H4 (cell line): Measurements from ENCODE around the gene LENG1. TPM values are rescaled to one million over a fixed set of nuclear protein-coding genes. Genes with fewer than 3 reads are reported as not detected.

Experiments
- DNase-seq: peaks from one replicate; pipeline ENCODE4 v3.0.0-alpha.2; 2015; ENCODE audit warnings: low spot score
- total RNA-seq: library from RNA; depleted of rRNA; stranded (reverse); fragments of >200 nt; shearing (Covaris generic); gene quantifications from 2 replicates; pipeline ENCODE4 v1.2.3, GENCODE V29; 2014

LENG1 gene
- total RNA-seq, 1 experiment from 2014 or later, result 15.6 TPM

GRCh38 chr19:54164369-54165068, 5.0 kb upstream of the LENG1 start:
- DNase-seq, result no peak

- DNase-seq, result no peak
Observed at GRCh38 chr19:54162884-54163283, 3.4 kb upstream of the LENG1 start.

DNA sequence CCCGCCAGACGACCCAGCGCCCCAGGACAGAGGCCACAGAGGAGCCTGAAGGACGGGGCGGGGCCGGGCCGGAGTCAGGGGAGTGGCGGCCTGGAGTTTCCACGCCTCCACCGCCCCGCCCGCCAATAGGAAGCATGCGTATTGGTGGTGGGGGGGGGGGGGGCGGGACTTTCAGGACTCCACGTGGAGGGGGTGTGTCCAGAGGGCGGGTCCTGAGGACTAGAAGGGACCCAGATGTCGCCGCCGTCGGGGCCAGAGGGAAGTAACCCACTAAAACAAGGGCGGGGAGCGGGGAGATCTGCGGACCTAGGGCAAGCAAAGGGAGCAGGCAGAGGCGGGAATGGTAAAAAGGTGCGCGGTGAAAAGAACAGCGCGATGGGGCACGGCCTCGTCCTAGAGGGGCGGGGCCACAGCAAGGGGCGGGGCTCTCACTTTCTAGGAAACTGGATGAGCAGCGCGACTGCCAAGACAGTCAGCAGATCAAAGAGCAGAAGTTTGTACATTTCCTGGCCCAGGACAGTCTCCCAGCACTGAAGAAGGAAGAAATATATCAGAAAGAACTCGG, 2.8 kb upstream of the LENG1 start:
- no peak for DNase-seq

DNA sequence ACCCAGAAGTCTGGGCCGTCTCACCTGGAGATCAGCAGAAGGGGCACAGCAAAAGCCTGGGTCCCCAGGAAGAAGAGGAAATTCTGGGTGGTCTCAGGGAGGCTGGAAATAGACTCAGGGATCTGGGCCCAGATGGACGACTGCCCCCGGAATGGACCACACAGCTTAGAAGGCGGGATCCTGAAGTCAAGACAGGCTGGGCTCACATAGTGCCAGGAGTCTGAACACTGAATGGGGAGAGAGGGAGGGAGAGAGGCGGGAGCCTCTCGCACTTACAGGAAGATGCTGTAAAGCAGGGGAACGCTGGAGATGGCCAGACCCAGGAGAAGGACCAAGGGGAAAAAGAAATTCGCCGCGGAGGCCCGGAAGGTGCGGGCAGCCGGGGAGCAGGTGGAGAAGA, 1.3 kb upstream of the LENG1 start:
- no peak for DNase-seq

GRCh38 chr19:54160182-54160811, 776 bp upstream of the LENG1 start:
- no peak for DNase-seq

DNA sequence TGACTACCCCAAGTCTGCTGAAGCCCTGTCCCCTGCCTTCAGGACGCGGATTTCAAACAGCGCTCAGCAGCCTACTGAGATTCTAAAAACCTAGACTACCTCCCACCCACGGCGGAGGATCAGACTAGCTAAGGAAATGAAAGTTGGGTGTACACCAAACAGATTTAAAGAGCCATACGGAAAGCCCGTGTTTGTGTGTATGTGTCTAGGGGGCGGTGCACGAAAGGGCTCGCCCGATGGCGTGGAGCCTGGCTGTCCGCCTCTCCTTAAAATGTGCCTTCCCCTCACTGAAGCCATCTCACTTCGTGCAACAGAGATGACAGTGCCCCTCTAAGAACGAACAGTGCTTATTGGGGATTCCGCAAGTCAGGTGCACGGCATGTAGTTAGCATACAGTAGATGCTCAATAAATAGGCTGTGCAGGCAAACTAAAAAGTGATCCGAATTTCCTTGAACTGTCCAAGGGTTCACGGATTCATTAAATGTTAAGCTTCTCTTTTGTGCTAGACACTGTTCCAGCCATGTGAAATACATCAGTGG, 639 bp downstream of the LENG1 start:
- DNase-seq, result no peak

DNA sequence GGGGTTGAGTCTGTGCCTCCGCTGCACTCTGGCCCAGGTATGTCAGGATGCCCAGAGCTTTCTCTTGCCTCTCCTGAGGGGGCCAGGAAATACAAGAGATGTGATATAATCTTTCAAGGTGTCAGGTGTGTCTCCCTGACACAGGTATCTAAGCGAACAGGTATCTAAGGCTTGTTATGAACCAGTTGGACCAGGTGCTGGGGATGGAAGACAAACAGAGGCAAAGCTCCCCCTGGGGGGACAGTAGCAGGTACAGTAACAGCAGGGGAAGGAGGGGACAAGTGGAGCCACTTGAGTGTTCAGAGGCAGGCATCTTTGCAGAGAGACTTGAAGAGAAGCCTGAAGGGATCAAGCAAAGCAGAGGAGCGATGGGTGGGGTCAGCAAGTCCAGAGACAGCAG, 2.6 kb downstream of the LENG1 start:
- DNase-seq, result no peak

DNA sequence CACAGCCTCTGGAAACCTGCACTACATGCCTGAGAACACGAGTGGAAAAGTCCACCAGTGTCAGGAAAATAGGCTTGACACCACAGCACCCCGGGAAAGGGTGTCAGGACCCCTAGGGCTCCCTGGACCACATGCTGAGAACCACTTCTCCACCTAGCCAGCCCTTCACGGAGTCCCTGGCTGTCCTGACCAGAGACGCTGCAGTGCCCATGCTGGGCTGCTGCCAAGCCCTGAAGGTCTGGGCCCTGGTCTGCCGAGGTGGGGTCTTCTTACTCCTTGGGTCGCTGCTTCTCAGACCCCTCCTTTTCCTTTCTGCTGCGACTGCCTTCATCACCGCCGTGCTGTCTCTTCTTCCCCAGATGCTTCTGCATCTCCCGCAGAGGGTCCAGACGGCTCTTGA, 3.0 kb downstream of the LENG1 start:
- no peak for DNase-seq

DNA sequence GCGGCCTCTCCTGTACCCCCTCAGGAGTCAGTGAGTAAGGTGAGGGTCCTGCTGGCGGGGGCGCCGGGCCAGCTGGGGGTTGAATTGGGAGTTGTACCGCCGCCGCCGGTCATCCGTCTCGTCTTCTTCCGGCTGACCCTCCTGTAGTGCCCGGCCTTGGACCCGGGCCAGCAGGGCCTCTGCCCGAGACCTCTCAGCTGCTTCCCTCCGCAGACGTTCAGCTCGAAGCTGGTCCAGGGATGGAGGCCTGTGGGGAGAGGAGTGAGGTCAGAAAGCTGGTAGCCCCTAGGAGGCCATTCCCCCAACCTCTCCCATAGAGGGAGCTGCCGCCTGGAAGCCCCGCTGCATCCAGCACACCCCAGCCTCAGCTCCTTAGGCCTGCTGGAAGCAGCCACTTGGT, 3.8 kb downstream of the LENG1 start:
- DNase-seq, result no peak

DNA sequence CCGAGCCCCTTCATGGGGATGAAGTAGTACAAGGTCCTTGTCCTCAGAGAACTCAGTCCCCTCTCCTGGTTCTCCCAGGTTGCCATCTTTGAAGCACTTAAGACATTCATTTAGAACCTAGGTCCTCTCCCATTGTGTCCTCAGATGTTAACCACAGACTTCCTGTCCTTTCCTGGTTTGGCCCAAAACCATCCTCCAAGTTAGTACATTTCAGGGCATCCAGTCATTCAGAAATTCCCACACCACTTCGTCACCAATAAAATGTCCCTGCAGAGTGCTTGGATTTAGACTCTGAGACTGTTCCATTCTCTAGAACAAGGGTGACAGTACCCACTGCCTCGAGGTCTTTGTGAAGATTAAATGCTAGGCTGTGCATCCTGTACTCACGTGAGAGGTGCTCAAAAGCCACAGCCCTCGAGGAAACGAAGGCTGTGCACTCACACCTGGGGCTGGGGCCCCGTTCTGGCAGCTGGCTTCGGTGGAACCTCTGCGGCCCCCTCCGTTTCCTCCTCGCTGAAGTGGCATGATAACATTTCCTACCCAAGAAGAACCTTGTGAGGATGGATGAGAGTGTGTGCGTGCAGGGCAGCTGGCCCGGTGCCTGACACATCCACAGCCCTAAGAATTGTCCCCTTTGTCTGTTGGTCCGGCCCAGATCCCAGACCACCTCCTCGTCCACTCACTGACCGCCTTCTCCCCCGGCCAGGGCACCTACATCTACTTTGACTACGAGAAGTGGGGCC, 4.7 kb downstream of the LENG1 start:
- no peak for DNase-seq

DNA sequence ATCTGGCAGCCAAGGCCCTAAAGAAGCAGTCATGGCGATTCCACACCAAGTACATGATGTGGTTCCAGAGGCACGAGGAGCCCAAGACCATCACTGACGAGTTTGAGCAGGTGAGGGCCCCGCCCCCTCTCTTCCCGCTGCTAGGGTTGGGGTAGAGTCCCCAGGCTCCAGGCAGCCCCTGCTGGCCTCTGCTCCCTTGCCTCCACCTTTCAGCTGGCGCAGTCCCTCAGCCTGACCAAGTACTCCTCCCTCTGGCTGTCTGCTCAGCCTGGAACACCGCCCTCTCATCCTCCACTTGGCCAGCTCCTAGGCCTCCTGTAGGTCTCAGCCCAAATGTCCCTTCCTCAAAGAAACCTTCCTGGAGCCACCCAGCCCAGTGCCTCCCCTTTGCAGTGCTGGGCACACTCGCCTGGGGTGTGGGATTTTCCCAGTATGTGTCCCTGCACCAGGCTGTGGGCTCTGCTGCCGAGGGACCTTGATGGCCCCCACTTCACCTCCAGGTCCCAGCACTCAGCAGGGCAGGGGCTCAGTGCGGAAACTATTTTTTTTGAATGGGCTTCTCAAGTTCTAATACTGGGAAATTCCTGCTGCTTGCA, 5.7 kb downstream of the LENG1 start:
- no peak for DNase-seq

DNA sequence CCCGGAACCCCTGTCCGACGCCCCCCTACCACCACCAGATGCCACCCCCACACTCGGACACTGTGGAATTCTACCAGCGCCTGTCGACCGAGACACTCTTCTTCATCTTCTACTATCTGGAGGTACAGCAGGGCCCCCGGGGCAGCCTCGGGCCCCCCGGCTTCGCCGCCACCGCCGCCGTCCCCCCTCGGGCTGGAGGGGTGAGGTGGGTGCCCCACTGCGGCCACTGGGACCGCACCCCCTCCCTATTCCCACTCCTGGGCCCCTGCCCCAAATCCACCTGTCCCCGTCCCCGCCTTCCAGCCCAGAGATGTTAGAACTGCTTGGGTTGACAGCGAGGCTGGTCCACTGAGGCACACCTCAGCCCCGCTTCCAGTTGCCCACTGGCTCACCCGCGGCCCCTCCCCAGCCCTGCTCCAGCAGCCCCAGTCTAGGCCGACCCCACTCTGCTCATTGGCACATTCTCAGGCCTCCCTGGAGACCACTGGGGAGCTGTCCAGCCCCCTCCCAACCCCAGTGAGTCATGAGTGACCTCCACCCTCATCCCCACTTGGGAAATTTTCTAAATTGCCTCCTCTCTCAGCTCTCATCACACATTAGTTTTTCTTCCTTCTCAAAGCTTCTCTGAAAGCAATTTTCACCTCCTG, 6.5 kb downstream of the LENG1 start:
- DNase-seq, result no peak

GRCh38 chr19:54152267-54152666, 7.3 kb downstream of the LENG1 start:
- no peak for DNase-seq

DNA sequence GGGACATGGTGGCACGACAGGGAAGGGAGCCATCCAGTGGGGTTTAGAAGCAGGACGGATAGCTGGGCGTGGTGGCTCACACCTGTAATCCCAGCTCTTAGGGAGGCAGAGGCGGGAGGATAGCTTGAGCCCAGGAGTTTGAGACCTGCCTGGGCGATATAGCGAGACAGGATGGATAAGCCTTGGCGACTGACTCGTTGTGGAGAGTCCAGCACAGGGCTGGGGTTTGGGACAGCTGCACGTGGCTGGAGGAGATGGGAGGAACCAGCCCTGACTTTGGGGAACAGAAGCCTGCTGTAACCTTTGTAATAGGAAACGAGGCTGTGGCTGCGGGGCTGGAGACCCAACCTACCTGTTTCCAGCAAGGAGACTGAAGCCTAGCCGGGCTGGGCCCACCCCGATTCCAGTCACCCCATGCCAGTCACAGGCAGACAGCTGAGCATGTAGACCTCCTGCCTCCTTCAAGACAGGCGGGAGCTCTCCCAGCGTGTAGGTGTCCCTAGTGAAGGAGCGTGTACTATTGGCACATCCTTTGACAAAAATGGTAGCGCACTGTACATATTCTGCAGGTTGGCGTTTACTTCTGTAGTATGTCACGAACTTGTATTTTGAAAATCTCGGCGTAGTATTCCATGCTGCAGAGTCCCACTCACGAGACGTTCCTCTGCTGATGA, 8.0 kb downstream of the LENG1 start:
- DNase-seq, result no peak

DNA sequence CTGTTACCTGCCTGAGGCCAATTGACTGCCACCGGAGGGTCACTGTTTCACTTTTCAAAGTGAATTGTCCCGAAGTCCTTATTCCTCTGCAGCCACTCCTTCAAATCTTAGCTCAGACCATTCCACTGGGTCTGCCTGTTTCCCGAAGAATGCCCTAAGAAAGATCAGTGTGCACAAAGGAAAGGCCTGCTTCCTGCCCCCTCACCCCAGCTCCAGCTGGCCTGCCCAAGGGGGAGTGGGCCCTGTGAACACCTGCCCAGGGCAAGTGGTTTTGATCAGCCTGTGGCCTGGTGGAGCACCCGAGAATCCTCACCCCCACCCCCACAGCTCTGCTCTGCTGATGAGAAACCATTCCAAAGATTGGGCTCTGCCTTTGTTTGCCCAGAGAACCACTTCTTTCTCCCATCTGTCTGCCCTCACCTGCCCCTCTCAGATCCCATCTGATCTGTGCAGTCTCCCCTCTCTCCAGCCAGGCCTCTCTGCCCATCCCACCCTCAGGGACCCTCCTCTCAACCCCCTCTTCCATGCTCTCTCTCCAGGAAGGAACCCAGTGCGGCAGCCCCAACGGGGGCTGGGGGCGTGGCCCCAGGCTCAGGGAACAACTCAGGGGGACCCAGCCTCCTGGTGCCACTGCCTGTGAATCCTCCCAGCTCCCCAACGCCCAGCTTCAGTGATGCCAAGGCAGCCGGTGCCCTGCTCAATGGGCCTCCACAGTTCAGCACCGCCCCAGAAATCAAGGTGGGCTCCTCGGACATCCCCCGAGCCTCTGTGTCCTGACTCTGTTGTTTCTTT, 10.3 kb downstream of the LENG1 start:
- DNase-seq, result no peak

DNA sequence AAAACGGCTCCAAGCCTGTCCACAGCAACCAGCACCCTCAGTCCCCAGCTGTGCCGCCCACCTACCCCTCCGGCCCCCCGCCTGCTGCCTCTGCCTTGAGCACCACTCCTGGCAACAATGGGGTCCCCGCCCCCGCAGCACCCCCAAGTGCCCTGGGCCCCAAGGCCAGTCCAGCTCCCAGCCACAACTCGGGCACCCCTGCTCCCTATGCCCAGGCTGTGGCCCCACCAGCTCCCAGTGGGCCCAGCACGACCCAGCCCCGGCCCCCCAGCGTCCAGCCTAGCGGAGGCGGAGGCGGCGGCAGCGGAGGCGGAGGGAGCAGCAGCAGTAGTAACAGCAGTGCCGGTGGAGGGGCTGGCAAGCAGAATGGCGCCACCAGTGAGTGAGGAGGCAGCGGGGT, 11.4 kb downstream of the LENG1 start:
- DNase-seq, result no peak

DNA sequence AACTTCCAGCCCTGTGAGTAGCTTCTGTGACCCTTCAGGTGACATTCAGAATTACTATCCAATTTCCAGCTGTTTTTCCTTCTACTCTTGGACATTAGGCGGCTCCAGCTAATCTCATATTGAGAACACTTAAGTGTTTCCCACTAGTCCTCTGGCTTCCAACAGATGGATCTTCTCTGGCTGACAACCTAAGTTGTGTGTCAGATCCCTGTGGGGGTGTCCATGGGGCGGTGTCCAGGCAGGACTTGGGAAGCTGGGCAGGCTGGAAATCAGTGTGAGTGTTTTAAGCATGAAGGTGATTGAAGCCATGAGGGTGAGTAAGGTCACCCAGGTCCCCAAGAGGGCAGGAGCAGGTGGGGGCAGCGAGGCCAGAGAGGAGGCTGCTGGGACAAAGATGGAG, 11.8 kb downstream of the LENG1 start:
- no peak for DNase-seq

GRCh38 chr19:54145541-54146158, 13.9 kb downstream of the LENG1 start:
- no peak for DNase-seq

GRCh38 chr19:54142166-54142780, 17.2 kb downstream of the LENG1 start:
- DNase-seq, result no peak
